Stimulated activated CD4-positive, alpha-beta T cell treated with anti-CD3 and anti-CD28 coated beads, Interleukin-15, amount 100 ng/mL, for 24 hours (primary cell): ENCODE data around the gene RPL31.
A peak's percentile ranks its signal among the peaks of the same experiment; 100 is the strongest.

Experiments used
- DNase-seq: peaks from one replicate; pipeline ENCODE4 v3.0.0-alpha.2; 2020

RPL31 gene

GRCh38 chr2:101001691-101002561 is at the start of gene RPL31:
RPL31 (plus strand) TSS chr2:101002289; CDS start chr2:101002702, 413 bp downstream.
- peak; percentile 98 for DNase-seq

GRCh38 chr2:100952512-100952911 is 49.6 kb upstream of the RPL31 start:
- DNase-seq: no peak

GRCh38 chr2:100953406-100954043 is 48.6 kb upstream of the RPL31 start:
- no peak for DNase-seq

- no peak for DNase-seq
Observed at GRCh38 chr2:100954044-100954420, 48.1 kb upstream of the RPL31 start.

GRCh38 chr2:100955226-100955625 is 46.9 kb upstream of the RPL31 start:
- DNase-seq: no peak

- DNase-seq: no peak
Observed at GRCh38 chr2:100956081-100956480, 46.0 kb upstream of the RPL31 start.

- no peak for DNase-seq
Observed at GRCh38 chr2:100957996-100958653, 44.0 kb upstream of the RPL31 start.

- no peak for DNase-seq
Observed at GRCh38 chr2:100959225-100959880, 42.7 kb upstream of the RPL31 start.

- no peak for DNase-seq
Observed at GRCh38 chr2:100960688-100961087, 41.4 kb upstream of the RPL31 start.

GRCh38 chr2:100962366-100963025 is 39.6 kb upstream of the RPL31 start:
- no peak for DNase-seq

- no peak for DNase-seq
Observed at GRCh38 chr2:100963026-100963375, 39.1 kb upstream of the RPL31 start.

GRCh38 chr2:100964222-100964621 is 37.9 kb upstream of the RPL31 start:
- DNase-seq: no peak

GRCh38 chr2:100964681-100965169 is 37.4 kb upstream of the RPL31 start:
- no peak for DNase-seq

GRCh38 chr2:100965596-100965995 is 36.5 kb upstream of the RPL31 start:
- DNase-seq: no peak

GRCh38 chr2:100967716-100968115 is 34.4 kb upstream of the RPL31 start:
- no peak for DNase-seq

- no peak for DNase-seq
Observed at GRCh38 chr2:100968146-100969145, 33.6 kb upstream of the RPL31 start.

GRCh38 chr2:100969998-100970397 is 32.1 kb upstream of the RPL31 start:
- DNase-seq: no peak

- DNase-seq: no peak
Observed at GRCh38 chr2:100971221-100971620, 30.9 kb upstream of the RPL31 start.

GRCh38 chr2:100972452-100972851 is 29.6 kb upstream of the RPL31 start:
- DNase-seq: no peak

- no peak for DNase-seq
Observed at GRCh38 chr2:100974712-100975520, 27.2 kb upstream of the RPL31 start.

GRCh38 chr2:100975521-100975785 is 26.6 kb upstream of the RPL31 start:
- DNase-seq: no peak
